GM23248 (cell line): ENCODE results near the gene CENPP.

Experiments
- EZH2 ChIP-seq: fragments of 200-600 bp; sonication (generic); IDR thresholded peaks from 2 replicates; pipeline ENCODE4 v1.6.1; 2018; ENCODE audit warnings: antibody characterized with exemption, mild to moderate bottlenecking; ENCODE audit not compliant: insufficient read depth, poor library complexity, severe bottlenecking
- EZH2phosphoT487 ChIP-seq: fragments of 200-600 bp; sonication (generic); IDR thresholded peaks from 2 replicates; pipeline ENCODE4 v1.6.1; 2018; ENCODE audit warnings: antibody characterized with exemption, moderate library complexity, mild to moderate bottlenecking, low read depth; ENCODE audit not compliant: insufficient read depth

DNA sequence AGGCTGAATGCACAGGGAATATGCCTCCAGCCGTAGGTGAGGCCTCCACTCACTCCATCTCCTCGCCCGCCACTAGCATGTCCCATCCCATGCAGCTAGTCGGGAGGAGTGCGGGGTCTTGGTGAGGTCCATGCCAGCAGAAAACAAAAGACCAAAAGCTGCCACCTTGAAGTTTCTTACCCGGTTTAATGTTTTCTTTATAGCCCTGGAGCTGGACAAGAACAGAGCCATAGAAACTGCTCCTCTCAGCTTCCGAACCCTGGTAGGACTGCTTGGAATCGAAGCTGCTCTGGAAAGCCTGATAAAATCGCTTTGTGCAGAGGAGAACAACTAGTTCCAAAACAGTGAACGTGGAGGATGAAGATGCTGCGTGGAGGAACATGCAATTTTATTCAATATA, 287.1 kb downstream of the CENPP start:
- no peak for TF ChIP-seq EZH2phosphoT487
- TF ChIP-seq EZH2, result no peak
